NCI-H187 treated with DMSO at 0.1 percent for 48 hours (cell line): ENCODE results near the gene PCDHGA3.
"Not testable (repeated sequence)": the region's sequence is repeated elsewhere in the genome, so short reads cannot be mapped to it uniquely, and the experiment has no call there.

Source experiments
- DNase-seq: peaks from one replicate; lab custom pipeline; 2025; lab: John Stamatoyannopoulos, UW

Gene PCDHGA3

GRCh38 chr5:141382469-141383294, 39.1 kb downstream of the PCDHGA3 start, which contains the start of gene PCDHGA7:
Gene PCDHGA7 (plus strand): TSS chr5:141382742. CDS start chr5:141382900, 158 bp downstream.
- no peak for DNase-seq

- DNase-seq, result no peak
Measured at GRCh38 chr5:141383345-141383744, 39.7 kb downstream of the PCDHGA3 start.

DNA sequence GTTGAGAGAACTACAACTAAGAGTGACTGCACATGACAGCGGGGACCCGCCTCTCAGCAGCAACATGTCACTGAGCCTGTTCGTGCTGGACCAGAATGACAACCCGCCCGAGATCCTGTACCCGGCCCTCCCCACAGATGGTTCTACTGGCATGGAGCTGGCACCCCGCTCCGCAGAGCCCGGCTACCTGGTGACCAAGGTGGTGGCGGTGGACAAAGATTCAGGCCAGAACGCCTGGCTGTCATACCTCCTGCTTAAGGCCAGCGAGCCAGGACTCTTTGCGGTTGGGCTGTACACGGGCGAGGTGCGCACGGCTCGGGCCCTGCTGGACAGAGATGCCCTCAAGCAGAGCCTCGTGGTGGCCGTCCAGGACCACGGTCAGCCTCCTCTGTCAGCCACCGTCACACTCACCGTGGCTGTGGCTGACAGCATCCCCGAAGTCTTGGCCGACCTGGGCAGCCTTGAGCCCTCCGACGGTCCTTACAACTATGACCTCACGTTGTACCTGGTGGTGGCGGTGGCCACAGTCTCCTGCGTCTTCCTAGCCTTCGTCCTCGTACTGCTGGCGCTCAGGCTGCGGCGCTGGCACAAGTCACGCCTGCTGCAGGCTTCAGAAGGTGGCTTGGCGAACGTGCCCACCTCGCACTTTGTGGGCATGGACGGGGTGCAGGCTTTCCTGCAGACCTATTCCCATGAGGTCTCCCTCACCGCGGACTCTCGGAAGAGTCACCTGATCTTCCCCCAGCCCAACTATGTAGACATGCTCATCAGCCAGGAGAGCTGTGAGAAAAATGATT, 41.0 kb downstream of the PCDHGA3 start:
- no peak for DNase-seq

DNA sequence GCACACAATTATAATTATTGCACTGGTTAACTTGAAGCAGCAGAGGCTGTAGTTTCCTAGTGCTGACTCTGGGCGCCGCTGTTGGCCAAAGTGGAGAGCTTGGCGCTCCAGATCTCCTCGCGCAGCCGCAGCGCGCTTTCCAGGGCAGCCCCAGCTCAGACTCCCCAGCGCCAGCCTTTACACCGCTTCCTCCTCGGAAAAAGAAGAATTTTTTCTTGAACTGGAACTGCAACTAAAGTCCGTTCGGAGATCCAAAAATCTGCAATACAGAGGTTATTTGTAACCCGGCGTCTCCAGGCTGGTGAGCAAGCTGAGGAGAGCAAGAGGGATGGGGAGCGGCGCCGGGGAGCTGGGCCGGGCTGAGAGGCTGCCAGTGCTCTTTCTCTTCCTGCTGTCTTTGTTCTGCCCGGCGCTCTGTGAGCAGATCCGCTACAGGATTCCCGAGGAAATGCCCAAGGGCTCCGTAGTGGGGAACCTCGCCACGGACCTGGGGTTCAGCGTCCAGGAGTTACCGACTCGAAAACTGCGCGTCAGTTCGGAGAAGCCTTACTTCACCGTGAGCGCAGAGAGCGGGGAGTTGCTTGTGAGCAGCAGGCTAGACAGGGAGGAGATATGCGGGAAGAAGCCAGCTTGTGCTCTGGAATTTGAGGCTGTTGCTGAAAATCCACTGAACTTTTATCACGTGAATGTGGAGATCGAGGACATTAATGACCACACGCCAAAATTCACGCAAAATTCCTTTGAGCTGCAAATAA, 44.1 kb downstream of the PCDHGA3 start, which contains the start of gene PCDHGB4:
PCDHGB4 (plus strand) TSS at position 142 of the 755 bp plus-strand sequence; CDS start at position 329, 187 bp downstream.
- not testable (repeated sequence) for DNase-seq

- DNase-seq, result no peak
Measured at GRCh38 chr5:141388661-141389060, 45.0 kb downstream of the PCDHGA3 start.

DNA sequence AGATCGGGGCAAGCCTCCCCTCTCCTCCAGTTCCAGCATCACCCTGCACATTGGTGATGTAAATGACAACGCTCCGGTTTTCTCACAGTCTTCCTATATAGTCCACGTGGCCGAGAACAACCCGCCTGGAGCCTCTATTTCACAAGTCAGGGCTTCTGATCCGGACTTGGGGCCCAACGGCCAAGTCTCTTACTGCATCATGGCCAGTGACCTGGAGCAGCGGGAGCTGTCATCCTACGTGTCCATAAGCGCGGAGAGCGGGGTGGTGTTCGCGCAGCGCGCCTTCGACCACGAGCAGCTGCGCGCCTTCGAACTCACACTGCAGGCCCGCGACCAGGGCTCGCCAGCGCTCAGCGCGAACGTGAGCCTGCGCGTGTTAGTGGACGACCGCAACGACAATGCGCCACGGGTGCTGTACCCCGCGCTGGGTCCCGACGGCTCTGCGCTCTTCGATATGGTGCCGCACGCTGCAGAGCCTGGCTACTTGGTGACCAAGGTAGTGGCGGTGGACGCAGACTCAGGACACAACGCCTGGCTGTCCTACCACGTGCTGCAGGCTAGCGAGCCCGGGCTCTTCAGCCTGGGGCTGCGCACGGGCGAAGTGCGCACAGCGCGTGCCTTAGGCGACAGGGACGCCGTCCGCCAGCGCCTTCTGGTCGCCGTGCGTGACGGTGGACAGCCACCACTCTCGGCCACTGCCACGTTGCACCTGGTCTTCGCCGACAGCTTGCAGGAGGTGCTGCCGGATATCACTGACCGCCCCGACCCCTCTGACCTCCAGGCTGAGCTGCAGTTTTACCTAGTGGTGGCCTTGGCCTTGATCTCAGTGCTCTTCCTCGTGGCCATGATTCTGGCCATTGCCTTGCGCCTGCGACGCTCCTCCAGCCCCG, 45.8 kb downstream of the PCDHGA3 start:
- no peak for DNase-seq

DNA sequence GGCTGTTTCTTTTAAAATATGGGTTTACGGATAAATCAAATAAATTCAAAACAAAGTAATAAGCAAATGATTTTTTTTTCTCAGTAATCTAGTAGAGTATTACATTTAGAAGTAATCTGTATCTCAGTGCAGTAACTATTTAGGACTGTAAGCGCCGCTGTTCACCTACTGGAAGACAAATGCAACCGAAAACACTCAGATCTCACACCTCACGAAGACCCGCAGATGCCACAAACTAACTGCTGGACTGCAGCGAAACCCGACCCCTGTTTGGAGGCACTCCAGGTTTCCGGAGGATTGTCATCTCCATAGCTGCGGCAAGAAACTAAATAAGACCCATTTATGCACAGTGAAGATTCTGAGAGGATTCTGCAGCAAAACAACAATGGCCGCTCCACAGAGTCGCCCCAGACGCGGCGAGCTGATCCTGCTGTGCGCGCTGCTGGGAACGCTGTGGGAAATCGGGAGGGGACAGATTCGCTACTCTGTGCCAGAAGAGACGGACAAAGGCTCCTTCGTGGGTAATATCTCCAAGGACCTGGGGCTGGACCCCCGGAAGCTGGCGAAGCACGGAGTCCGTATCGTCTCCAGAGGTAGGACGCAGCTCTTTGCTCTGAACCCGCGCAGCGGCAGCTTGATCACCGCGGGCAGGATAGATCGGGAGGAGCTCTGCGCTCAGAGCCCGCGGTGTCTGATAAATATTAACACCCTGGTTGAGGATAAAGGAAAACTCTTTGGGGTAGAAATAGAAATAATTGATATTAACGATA, 49.0 kb downstream of the PCDHGA3 start, which contains the start of gene PCDHGA8:
PCDHGA8 (plus strand) TSS at position 205 of the 770 bp plus-strand sequence; CDS start at position 386, 181 bp downstream.
- DNase-seq, result no peak

DNA sequence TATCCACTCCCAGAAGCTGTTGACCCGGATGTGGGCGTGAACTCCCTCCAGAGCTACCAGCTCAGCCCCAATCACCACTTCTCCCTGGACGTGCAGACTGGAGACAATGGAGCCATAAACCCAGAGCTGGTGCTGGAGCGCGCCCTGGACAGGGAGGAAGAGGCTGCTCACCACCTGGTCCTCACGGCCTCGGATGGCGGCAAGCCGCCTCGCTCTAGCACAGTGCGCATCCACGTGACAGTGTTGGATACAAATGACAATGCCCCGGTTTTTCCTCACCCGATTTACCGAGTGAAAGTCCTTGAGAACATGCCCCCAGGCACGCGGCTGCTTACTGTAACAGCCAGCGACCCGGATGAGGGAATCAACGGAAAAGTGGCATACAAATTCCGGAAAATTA, 49.6 kb downstream of the PCDHGA3 start:
- no peak for DNase-seq

DNA sequence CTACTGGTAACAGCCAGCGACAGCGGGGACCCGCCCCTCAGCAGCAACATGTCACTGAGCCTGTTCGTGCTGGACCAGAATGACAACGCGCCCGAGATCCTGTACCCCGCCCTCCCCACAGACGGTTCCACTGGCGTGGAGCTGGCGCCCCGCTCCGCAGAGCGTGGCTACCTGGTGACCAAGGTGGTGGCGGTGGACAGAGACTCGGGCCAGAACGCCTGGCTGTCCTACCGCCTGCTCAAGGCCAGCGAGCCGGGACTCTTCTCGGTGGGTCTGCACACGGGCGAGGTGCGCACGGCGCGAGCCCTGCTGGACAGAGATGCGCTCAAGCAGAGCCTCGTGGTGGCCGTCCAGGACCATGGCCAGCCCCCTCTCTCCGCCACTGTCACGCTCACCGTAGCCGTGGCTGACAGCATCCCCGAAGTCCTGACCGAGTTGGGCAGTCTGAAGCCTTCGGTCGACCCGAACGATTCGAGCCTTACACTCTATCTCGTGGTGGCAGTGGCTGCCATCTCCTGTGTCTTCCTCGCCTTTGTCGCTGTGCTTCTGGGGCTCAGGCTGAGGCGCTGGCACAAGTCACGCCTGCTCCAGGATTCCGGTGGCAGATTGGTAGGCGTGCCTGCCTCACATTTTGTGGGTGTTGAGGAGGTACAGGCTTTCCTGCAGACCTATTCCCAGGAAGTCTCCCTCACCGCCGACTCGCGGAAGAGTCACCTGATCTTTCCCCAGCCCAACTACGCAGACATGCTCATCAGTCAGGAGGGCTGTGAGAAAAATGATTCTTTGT, 51.0 kb downstream of the PCDHGA3 start:
- DNase-seq, result not testable (repeated sequence)
